Smooth muscle cell (in vitro differentiated cells): Measurements from ENCODE around the gene MATR3. TPM values are rescaled to one million over a fixed set of nuclear protein-coding genes. Genes with fewer than 3 reads are reported as not detected.

Experiments used
- DNase-seq: peaks from one replicate; lab custom pipeline; 2025; ENCODE audit not compliant: unreplicated experiment; lab: John Stamatoyannopoulos, UW
- H2AFZ ChIP-seq: fragments of 200-600 bp; sonication (generic); 2 replicates; pipeline ENCODE4 v1.6.0; 2016; ENCODE audit warnings: antibody characterized with exemption, low read depth, mild to moderate bottlenecking
- H3F3A ChIP-seq: fragments of 200-600 bp; sonication (generic); 2 replicates; pipeline ENCODE4 v1.6.0; 2017; ENCODE audit warnings: antibody characterized with exemption, low read depth
- H3K27ac ChIP-seq: fragments of 200-600 bp; sonication (generic); 2 replicates; pipeline ENCODE4 v1.5.1; 2016; ENCODE audit warnings: low read depth, mild to moderate bottlenecking
- H3K27me3 ChIP-seq: fragments of 200-600 bp; sonication (generic); 2 replicates; pipeline ENCODE4 v1.6.1; 2016; ENCODE audit warnings: low read depth, mild to moderate bottlenecking
- H3K36me3 ChIP-seq: fragments of 200-600 bp; sonication (generic); 2 replicates; pipeline ENCODE4 v1.5.1; 2016; ENCODE audit warnings: low read depth
- H3K4me1 ChIP-seq: fragments of 200-600 bp; sonication (generic); 2 replicates; pipeline ENCODE4 v1.5.1; 2016; ENCODE audit warnings: low read depth
- H3K4me2 ChIP-seq: fragments of 200-600 bp; sonication (generic); 2 replicates; pipeline ENCODE4 v1.6.0; 2016; ENCODE audit warnings: mild to moderate bottlenecking
- H3K4me3 ChIP-seq: fragments of 200-600 bp; sonication (generic); 2 replicates; pipeline ENCODE4 v1.5.1; 2016; ENCODE audit warnings: mild to moderate bottlenecking
- H3K79me2 ChIP-seq: fragments of 200-600 bp; sonication (generic); 2 replicates; pipeline ENCODE4 v1.6.0; 2016; ENCODE audit warnings: low read depth, mild to moderate bottlenecking
- H3K9ac ChIP-seq: fragments of 200-600 bp; sonication (generic); 2 replicates; pipeline ENCODE4 v1.6.0; 2016; ENCODE audit warnings: low read depth
- H3K9me3 ChIP-seq: fragments of 200-600 bp; sonication (generic); replicated peaks from 2 replicates; pipeline ENCODE4 v1.5.1; 2016; ENCODE audit warnings: low read depth
- H4K20me1 ChIP-seq: fragments of 200-600 bp; sonication (generic); 2 replicates; pipeline ENCODE4 v1.6.0; 2016; ENCODE audit warnings: low read depth
- CTCF ChIP-seq: fragments of 200-600 bp; sonication (generic); IDR thresholded peaks from 2 replicates; pipeline ENCODE4 v1.5.1; 2017; ENCODE audit warnings: borderline replicate concordance, mild to moderate bottlenecking, antibody characterized with exemption; ENCODE audit not compliant: insufficient read depth, poor library complexity, severe bottlenecking
- WGBS: methylation state at CpG from one replicate; pipeline ENCODE4 v1.1.7; 2016; ENCODE audit warnings: low lambda C conversion rate; 5-methylcytosine and 5-hydroxymethylcytosine counted together
- polyA plus RNA-seq: library from polyadenylated mRNA; unstranded; fragments of >200 nt; fragmentation: Nextera tagmentation; extraction: Ambion mirVana; gene quantifications from 2 replicates; pipeline ENCODE4 v1.2.1, GENCODE V29; 2016
- total RNA-seq: library from RNA; depleted of rRNA; stranded (reverse); fragments of >200 nt; gene quantifications from 2 replicates; pipeline ENCODE4 v1.2.3, GENCODE V29; 2014

The MATR3 gene
- total and polyA plus RNA-seq, 2 experiments from 2014 or later, result 169 to 267 TPM

GRCh38 chr5:139377226-139377625, 83.7 kb downstream of the MATR3 start:
- H3F3A ChIP-seq, result no peaks in the 10 kb centered on the region
- no peaks in the 10 kb centered on the region for H3K9me3 ChIP-seq
- no peaks in the 10 kb centered on the region for H3K4me1 ChIP-seq
- WGBS, result 97% methylated on average over 3 of the region's 3 CpGs
- H3K27me3 ChIP-seq, result no peaks in the 10 kb centered on the region
- DNase-seq, result no peak
- H3K27ac ChIP-seq, result no peak overlapping the region
- H3K9ac ChIP-seq, result no peak overlapping the region
- H2AFZ ChIP-seq, result no peak overlapping the region
- no peak for TF ChIP-seq CTCF
- H4K20me1 ChIP-seq, result no peaks in the 10 kb centered on the region
- no peaks in the 10 kb centered on the region for H3K79me2 ChIP-seq
- H3K36me3 ChIP-seq, result no peaks in the 10 kb centered on the region
- no peak overlapping the region for H3K4me3 ChIP-seq
- H3K4me2 ChIP-seq, result no peak overlapping the region

- no peak overlapping the region for H2AFZ ChIP-seq
- no peaks in the 10 kb centered on the region for H4K20me1 ChIP-seq
- H3K9ac ChIP-seq, result no peak overlapping the region
- H3K4me1 ChIP-seq, result no peaks in the 10 kb centered on the region
- H3K27ac ChIP-seq, result no peak overlapping the region
- 92% methylated on average over 47 of the region's 47 CpGs for WGBS
- H3K4me2 ChIP-seq, result no peak overlapping the region
- DNase-seq, result no peak
- no peaks in the 10 kb centered on the region for H3K9me3 ChIP-seq
- no peak for TF ChIP-seq CTCF
- H3K79me2 ChIP-seq, result no peaks in the 10 kb centered on the region
- no peaks in the 10 kb centered on the region for H3F3A ChIP-seq
- H3K4me3 ChIP-seq, result no peak overlapping the region
- no peaks in the 10 kb centered on the region for H3K36me3 ChIP-seq
- no peaks in the 10 kb centered on the region for H3K27me3 ChIP-seq
Observed at GRCh38 chr5:139378101-139378825, 84.7 kb downstream of the MATR3 start.

- Histone ChIP-seq H3K79me2 (no peaks in the 10 kb centered on the region), H3K4me2 (no peak overlapping the region), H2AFZ (no peak overlapping the region), H3K9ac (no peak overlapping the region), H3K4me1 (no peaks in the 10 kb centered on the region), H3F3A (no peaks in the 10 kb centered on the region), H3K4me3 (no peak overlapping the region), H3K27me3 (no peaks in the 10 kb centered on the region), H3K9me3 (no peaks in the 10 kb centered on the region), H4K20me1 (no peaks in the 10 kb centered on the region), H3K27ac (no peak overlapping the region), H3K36me3 (no peaks in the 10 kb centered on the region)
- 95% methylated on average over 13 of the region's 13 CpGs for WGBS
- DNase-seq, result no peak
- no peak for TF ChIP-seq CTCF
Observed at GRCh38 chr5:139378941-139379361, 85.4 kb downstream of the MATR3 start.
